Tongue (tissue), 2 donors: ENCODE results near the gene CHST11. TPM values are rescaled to one million over a fixed set of nuclear protein-coding genes. Genes with fewer than 3 reads are reported as not detected.

ENCODE experiments used
- DNase-seq: peaks from one replicate; pipeline ENCODE4 v3.0.0-alpha.2; 2015
- total RNA-seq: library from RNA; depleted of rRNA; stranded (reverse); fragments of >200 nt; gene quantifications from one replicate; pipeline ENCODE4 v1.2.3, GENCODE V29; 2014

CHST11 gene
- total RNA-seq, 1 donor from 2014 or later, result 5.8 TPM

DNA sequence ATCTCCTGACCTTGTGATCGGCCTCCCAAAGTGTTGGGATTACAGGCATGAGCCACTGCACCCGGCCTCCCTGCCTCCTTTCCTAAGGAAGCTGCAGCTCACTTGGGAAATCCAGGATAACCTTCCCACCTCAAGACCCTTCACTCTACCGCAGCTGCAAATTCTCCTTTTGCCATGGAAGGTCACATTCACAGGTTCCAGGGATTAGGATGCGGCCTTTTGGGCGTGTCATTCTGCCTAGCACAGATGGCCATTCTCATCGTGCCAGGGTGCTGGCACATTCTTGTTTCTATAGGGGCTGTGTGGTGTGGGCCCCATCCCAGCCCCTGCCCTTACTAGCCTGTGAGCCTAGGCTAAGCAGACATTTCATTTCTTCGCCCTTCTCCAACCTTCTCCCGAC lies 219.9 kb downstream of the CHST11 start:
- DNase-seq, result peak; percentile 59

DNA sequence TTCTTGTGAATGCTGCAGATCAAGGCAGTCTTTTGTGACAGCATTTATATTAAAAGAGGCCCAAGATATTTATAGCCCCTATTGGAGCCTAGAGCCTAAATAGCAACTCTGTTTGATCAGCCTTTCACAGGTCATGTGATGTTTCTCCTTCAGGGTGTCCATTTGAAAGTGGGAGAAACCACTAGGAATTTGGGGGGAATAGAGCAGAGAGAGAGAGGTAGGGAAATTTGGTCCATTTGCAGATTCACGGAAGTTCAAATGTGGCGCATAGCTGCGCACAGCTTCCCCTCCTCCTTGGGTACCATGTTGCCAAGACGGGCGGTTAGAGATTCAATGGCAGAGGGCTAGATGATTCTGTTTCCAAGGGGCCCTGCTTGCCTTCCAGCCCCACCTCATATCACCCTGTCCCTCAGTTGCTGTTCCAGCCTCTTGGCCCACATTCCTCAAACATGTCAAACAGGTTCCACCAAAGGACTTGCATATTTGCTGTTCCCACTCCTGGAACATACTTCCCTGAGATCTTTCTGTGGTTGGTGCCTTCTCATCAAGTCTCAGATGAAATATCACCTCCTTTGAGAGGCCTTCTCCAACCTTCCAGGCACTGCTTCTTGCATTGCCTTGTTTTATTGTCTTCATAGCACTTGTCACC lies 220.8 kb downstream of the CHST11 start:
- no peak for DNase-seq

DNA sequence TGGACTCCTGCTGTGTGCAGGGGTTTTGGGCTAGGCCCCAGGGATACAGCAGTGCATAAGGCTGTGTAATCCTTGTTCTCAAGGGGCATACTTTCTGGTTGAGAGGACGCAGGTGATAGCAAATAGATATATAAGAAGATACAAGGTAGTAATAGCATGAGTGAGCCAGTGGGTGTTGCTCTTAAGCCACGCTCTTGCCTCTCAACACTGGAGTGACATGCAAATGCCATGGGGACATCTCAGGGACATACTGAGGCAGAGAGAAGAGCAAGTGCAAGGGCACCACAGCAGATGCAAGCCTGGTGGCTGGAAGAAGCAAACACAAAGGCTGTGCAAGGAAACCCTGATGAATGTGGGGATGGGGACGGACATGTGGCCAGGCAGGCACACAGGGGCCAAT lies 223.3 kb downstream of the CHST11 start:
- no peak for DNase-seq

- no peak for DNase-seq
Measured at GRCh38 chr12:104680491-104680890, 223.7 kb downstream of the CHST11 start.

DNA sequence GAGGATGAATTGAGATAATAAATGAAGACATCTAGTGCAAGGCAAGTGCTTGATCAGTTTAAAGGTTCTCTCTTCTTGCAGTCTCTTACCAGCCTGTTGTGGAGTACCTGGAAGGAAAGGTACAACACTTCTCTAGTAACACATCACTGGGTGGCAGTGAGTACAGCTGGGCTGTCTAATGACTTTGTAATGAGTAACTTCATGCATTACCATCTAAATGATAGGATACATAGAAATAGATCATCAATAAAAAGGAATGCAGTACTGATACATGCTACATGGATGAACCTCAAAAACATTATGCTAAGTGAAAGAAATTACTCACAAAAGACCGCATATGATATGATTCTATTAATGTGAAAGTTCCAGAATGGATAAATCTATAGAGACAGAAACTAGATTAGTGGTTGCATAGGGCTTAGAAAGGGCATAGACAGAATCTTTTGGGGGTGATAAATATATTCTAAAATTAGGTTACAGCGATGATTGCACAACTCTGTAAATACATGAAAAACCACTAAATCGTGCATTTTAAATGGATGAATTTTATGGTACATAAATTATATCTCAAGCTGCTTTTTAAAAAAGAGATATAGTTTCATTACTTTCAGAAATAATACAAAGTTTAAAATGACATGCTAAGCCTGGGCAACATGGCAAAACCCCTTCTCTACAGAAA lies 224.4 kb downstream of the CHST11 start:
- DNase-seq, result no peak

DNA sequence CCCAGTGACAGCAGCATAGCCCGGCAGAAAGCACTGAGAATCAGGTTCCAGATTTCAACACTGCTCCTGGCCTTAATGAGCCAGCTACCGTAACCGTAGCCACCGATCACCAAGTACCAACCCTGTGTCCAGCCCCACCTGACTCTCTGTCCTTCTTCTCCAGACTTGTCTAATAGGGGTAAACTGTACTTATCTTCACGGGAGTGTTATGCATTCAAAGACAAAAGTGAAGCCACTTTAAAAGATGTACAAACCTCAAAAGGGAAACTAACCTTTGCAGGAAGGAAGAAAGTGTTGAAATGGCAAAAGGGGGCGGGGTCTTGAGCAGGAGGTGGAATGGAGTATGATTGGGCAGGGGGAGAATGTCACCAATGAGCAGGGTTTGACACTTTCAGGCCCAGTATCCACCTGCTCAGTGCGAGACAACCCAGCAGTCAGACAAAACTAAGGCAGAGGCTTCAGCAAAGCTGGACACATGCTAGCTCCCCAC lies 226.1 kb downstream of the CHST11 start:
- DNase-seq, result no peak

DNA sequence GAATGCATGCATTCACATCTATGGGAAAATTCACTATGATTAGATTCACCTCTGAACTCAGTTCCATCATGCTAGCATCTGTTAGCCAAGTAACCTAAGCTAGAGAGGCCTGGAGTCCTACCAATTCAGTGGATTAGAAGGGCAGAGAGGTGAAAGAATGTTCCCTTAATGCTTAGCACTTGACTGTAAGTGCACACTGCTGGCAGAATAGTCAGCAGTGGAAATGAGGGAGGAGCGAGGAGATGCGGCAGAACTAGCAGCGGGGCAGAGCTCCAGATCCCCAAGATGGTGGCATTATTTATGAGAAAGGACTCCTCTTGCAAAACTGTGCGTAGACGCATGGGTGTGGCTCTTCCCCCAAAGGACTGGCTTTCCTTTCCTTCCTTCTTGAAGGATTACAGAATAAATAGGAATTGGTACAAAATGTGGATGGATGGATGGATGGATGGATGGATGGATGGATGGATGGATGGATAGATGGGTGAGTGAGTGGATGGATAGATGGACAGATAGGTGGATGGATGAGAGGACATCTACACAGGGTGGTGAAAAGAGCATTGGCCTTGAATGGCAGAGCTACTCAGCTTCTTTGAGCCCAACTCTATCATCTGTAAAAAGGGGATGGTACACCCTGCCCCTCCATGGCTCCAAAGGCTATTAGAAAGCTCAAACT lies 227.2 kb downstream of the CHST11 start:
- peak; percentile 46 for DNase-seq

GRCh38 chr12:104684884-104685283 lies 228.1 kb downstream of the CHST11 start:
- DNase-seq, result peak; percentile 75

DNA sequence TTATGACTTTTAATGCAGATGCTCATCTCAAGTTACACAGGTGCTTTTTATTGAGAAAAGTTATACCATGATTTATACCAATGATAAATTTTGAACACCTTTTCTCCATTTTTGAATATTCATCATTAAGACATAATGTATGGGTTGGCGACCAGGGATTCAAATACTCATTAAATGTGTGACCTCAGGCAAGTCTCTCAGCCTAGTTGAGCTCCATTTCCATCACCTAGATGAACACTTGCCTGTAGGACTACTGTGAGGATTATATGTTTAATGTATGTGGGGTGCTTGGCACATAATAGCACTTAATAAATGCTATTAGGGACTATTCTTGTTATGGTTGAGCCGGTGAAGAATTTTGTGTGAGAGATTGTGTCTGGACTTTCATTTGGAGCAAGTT lies 228.6 kb downstream of the CHST11 start:
- no peak for DNase-seq

- DNase-seq, result peak; percentile 38
Measured at GRCh38 chr12:104686196-104686595, 229.4 kb downstream of the CHST11 start.

- no peak for DNase-seq
Measured at GRCh38 chr12:104687823-104688573, 231.2 kb downstream of the CHST11 start.

DNA sequence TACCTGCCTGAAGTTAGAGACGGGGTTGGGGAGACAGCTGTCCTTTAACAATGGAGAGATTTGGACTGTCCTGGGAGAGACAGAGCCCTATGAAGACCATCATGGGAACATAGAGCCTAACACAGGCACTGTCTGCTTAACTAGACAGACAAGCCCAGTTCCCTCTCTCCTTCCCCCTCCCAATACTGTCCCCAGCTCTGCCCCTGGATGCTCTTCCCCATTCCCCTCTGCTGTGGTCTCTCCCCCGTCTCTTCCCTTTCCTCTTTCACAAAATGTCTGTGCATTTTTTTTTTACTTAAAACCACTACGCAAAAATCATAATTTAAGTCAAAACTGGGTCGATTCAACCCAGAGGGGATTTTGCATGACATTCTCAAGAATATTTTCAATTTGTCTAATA lies 232.9 kb downstream of the CHST11 start:
- DNase-seq, result no peak

DNA sequence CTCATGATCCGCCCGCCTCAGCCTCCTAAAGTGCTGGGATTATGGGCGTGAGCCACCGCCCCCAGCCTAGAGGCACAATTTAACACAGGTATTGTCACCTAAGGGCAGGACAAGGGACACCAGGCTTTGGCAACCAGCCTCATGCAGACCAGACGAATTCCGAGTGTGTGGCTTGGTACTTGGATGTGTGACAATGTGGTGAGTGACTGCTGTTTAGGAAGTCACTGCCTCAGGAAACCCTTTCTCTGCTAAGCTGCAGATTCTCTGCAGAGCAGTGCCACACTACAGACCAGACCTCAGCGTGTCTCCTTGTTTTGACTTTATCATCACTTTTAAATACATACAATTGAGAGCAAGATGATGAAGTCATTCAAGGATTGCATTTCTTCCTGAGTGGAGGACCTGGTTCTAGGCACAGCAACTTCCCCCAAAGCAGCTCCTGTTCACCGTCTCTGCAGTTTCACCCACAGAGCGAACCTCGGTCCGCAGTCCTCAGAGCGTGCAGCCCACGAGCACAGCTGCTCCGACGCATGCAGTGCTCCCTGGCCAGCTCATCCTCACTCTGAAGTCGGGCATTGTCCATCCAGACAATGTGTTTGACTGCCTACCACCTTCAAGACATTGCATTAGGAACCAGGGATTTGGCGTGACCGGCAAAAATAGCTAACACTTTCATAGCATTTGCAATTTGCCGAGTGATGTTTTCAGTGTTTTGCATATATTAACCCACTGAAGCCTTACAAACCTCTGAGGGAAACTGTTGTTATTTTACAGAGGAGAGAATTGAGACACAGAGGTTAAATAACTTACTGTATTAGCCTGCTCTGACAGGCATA lies 235.2 kb downstream of the CHST11 start:
- no peak for DNase-seq

- no peak for DNase-seq
Measured at GRCh38 chr12:104692557-104693218, 235.9 kb downstream of the CHST11 start.

GRCh38 chr12:104693493-104693892 lies 236.7 kb downstream of the CHST11 start:
- no peak for DNase-seq

DNA sequence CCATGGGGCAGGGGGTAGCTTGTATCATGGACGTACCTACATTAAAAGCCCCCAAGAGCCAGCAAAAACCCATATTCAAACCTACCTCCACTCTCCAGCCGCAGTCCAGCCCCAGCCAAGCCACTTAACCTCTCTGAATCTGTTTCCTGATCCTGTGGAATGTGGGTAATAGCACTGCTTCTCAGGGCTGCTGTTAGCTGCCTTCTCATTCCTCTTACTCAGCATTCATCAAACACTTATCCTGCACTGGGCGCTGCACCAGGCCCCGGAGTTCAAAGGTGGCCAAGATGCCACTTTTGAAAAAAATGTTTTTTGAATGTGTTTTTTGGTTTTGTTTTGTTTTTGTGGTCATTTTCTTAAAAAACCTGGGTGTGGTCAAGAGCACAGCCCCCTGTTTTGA lies 237.4 kb downstream of the CHST11 start:
- no peak for DNase-seq

GRCh38 chr12:104694711-104695110 lies 238.0 kb downstream of the CHST11 start:
- DNase-seq, result no peak

DNA sequence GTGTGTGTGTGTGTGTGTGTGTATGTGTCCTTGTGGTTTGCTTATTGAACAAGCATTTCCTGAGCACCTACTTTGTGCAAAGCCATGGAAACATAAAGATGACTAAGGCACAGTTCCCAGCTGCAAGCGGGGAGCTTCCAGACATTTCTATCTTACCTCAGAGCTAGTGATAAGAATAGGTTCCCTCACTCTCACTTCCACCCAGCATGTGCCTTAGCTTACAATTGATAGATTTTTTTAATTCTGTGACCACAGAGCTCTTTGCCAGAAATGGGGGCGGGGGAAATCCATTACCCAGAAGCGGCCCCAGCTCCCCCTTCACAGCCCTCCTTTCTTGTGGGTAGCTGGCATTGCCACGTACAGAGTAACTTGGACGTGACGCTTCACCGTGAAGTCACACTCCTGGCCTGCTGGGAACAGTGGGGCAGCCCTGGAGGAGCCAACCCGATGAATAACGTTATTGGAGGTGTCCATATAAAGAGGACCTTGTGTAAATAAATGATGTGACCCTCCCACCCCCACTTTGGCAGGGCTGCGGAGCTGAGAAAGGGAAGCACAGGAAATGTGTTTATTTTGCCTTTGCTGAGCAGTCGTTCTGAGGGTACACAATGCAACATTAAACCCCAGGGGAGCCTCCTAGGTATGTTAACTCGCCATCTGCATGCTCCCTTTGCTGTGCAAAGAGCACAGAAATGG lies 238.9 kb downstream of the CHST11 start:
- peak; percentile 32 for DNase-seq

DNA sequence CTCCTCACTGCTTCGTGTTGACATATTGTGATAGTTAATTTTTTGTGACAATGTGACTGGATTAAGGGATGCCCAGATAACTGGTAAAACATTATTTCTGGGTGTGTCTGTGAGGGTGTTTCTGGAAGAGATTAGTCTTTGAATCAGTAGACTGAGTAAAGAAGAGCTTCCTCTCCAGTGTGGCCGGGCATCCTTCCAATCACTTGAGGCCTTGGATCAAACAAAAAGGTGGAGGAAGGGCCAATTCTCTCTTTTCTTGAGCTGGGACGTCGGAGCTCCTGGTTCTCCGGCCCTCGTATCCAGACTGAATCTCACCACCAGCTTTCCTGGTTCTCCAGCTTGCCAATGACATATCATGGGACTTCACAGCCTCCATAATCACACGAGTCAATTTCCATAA lies 240.4 kb downstream of the CHST11 start:
- DNase-seq, result no peak

DNA sequence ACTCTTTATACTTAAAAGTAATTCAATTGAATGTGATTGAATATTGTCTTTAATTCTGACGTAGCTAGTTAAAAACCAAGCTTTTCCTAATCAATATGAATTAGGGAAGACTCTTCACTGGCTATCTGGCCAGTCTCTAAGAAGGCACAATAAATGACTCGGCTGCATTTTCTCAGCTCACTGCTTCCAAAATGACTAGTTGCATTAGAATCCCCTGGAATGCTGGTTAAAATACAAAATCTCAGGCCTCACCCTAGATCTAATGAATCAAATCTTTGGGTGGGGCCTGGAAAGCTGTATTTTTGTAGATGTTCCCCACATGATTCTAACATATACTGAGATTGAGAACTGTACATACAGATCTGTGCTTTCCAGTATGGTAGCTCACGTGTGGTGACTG lies 242.1 kb downstream of the CHST11 start:
- DNase-seq, result no peak
